GM12878 (cell line): ENCODE results near the gene LRRC3.

Experiments used
- ATF7 ChIP-seq: fragments of 450-650 bp; IDR thresholded peaks from 2 replicates; pipeline ENCODE4 v1.6.1; 2016; ENCODE audit warnings: low read depth, mild to moderate bottlenecking
- CBFB ChIP-seq: IDR thresholded peaks from 2 replicates; pipeline ENCODE4 v1.6.1; 2016; ENCODE audit warnings: antibody characterized with exemption, low read depth
- CHD1 ChIP-seq: IDR thresholded peaks from 2 replicates; pipeline ENCODE4 v1.6.1; 2012; ENCODE audit warnings: low read depth, low read length, improper control_type of control experiment
- FOXK2 ChIP-seq: fragments of 450-650 bp; IDR thresholded peaks from 2 replicates; pipeline ENCODE4 v1.6.1; 2017; ENCODE audit warnings: mild to moderate bottlenecking, moderate library complexity
- IKZF2 ChIP-seq, 2 experiments: fragments of 450-650 bp; IDR thresholded peaks; 2 replicates each; pipeline ENCODE4 v1.6.1; 2017; ENCODE audit warnings: mild to moderate bottlenecking in 2 of 2, moderate library complexity in 2 of 2
- JUND ChIP-seq: IDR thresholded peaks from 2 replicates; pipeline ENCODE4 v1.6.1; 2012; ENCODE audit warnings: low read depth, mild to moderate bottlenecking, low read length, improper control_type of control experiment, moderate library complexity
- NR2F1 ChIP-seq: fragments of 450-650 bp; conservative IDR thresholded peaks from 2 replicates; pipeline ENCODE4 v1.6.1; 2017; ENCODE audit warnings: mild to moderate bottlenecking
- RAD21 ChIP-seq: IDR thresholded peaks from 2 replicates; pipeline ENCODE4 v1.6.1; 2011; ENCODE audit warnings: mild to moderate bottlenecking, low read depth, low read length, moderate library complexity; ENCODE audit not compliant: insufficient read depth
- SIN3A ChIP-seq: IDR thresholded peaks from 2 replicates; pipeline ENCODE4 v1.6.1; 2012; ENCODE audit warnings: low read depth, low read length, improper control_type of control experiment
- SREBF2 ChIP-seq: IDR thresholded peaks from 2 replicates; pipeline ENCODE4 v1.6.1; 2012; ENCODE audit warnings: mild to moderate bottlenecking, low read length
- TBL1XR1 ChIP-seq: IDR thresholded peaks from 2 replicates; pipeline ENCODE4 v1.6.1; 2012; ENCODE audit warnings: low read depth, low read length, improper control_type of control experiment
- ZZZ3 ChIP-seq: IDR thresholded peaks from 2 replicates; pipeline ENCODE4 v1.6.1; 2011; ENCODE audit warnings: low read depth; ENCODE audit not compliant: control insufficient read depth, insufficient read length
- TF ChIP-seq, protein P1 (sequence below): fragments of 450-650 bp; IDR thresholded peaks from 2 replicates; pipeline ENCODE4 v1.6.1; 2018; ENCODE audit warnings: borderline replicate concordance, mild to moderate bottlenecking; ENCODE audit not compliant: partially characterized antibody
- TF ChIP-seq, protein P2 (sequence below), 3 experiments: IDR thresholded peaks in 2 of 3; conservative IDR thresholded peaks in 1 of 3; 2 replicates each; pipeline ENCODE4 v1.5.1; 2011; ENCODE audit warnings: low read depth in 3 of 3, low read length in 3 of 3, mild to moderate bottlenecking in 3 of 3, control low read depth in 2 of 3, moderate library complexity in 2 of 3, inconsistent platforms in 1 of 3, mixed read lengths in 1 of 3; ENCODE audit not compliant: control insufficient read depth in 2 of 3, insufficient read depth in 1 of 3; ENCODE audit errors: extremely low read depth in 1 of 3

DNA sequence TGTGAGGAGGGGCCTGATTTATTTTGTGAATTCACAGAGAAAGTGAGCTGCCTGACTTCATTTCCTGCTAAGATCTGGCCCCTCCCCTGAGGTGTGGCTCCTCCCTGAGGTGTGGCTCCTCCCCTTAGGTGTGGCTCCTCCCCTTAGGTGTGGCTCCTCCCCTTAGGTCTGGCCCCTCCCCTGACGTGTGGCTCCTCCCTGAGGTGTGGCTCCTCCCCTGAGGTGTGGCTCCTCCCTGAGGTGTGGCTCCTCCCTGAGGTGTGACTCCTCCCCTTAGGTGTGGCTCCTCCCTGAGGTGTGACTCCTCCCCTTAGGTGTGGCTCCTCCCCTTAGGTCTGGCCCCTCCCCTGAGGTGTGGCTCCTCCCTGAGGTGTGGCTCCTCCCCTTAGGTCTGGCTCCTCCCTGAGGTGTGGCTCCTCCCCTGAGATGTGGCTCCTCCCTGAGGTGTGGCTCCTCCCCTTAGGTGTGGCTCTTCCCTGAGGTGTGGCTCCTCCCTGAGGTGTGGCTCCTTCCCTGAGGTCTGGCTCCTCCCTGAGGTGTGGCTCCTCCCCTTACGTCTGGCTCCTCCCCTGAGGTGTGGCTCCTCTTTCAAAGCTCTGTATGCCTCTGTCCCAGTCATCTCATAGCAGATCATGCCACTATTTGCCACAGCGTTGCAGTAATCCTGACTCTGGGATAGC lies 26.9 kb upstream of the LRRC3 start:
- TF ChIP-seq ZZZ3 (no peak), JUND (no peak), CHD1 (no peak), ATF7 (no peak), CBFB (no peak), SREBF2 (no peak), NR2F1 (no peak), TBL1XR1 (no peak), SIN3A (no peak), FOXK2 (no peak), RAD21 (no peak), IKZF2 (IDR thresholded peaks at IDR 0.05) (no peak)
- TF ChIP-seq, protein P1, sequence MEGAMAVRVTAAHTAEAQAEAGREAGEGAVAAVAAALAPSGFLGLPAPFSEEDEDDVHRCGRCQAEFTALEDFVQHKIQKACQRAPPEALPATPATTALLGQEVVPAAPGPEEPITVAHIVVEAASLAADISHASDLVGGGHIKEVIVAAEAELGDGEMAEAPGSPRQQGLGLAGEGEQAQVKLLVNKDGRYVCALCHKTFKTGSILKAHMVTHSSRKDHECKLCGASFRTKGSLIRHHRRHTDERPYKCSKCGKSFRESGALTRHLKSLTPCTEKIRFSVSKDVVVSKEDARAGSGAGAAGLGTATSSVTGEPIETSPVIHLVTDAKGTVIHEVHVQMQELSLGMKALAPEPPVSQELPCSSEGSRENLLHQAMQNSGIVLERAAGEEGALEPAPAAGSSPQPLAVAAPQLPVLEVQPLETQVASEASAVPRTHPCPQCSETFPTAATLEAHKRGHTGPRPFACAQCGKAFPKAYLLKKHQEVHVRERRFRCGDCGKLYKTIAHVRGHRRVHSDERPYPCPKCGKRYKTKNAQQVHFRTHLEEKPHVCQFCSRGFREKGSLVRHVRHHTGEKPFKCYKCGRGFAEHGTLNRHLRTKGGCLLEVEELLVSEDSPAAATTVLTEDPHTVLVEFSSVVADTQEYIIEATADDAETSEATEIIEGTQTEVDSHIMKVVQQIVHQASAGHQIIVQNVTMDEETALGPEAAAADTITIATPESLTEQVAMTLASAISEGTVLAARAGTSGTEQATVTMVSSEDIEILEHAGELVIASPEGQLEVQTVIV: no peak
- TF ChIP-seq, protein P2, sequence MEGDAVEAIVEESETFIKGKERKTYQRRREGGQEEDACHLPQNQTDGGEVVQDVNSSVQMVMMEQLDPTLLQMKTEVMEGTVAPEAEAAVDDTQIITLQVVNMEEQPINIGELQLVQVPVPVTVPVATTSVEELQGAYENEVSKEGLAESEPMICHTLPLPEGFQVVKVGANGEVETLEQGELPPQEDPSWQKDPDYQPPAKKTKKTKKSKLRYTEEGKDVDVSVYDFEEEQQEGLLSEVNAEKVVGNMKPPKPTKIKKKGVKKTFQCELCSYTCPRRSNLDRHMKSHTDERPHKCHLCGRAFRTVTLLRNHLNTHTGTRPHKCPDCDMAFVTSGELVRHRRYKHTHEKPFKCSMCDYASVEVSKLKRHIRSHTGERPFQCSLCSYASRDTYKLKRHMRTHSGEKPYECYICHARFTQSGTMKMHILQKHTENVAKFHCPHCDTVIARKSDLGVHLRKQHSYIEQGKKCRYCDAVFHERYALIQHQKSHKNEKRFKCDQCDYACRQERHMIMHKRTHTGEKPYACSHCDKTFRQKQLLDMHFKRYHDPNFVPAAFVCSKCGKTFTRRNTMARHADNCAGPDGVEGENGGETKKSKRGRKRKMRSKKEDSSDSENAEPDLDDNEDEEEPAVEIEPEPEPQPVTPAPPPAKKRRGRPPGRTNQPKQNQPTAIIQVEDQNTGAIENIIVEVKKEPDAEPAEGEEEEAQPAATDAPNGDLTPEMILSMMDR (IDR thresholded peaks at IDR 0.05 in 2 of 3, conservative IDR thresholded peaks at IDR 0.05 in 1 of 3; ENCODE audit: control insufficient read depth in 2 of 3, extremely low read depth in 1 of 3, insufficient read depth in 1 of 3, low read depth in 3 of 3, low read length in 3 of 3): no peak
